Measurements from ENCODE around the gene MEX3A. TPM values are rescaled to one million over a fixed set of nuclear protein-coding genes. Genes with fewer than 3 reads are reported as not detected.
A peak's percentile ranks its signal among the peaks of the same experiment; 100 is the strongest.

Gene MEX3A
- total and polyA plus RNA-seq, 10 of the 15 experiments (the other 5 are each of a cell fraction or from before 2014, with no cell fraction given): 0.11 to 5.1 (median 1.7) TPM

GRCh38 chr1:156054500-156055280 is 27.6 kb downstream of the MEX3A start, which contains the start of gene LAMTOR2:
Gene LAMTOR2, plus strand, starts transcription at chr1:156054782. Its CDS starts 108 bp downstream, at chr1:156054890.
- TSS peak; percentile 84 for BruUV-seq (replicated peaks)
- Histone ChIP-seq H3K4me1 (ENCODE audit: control insufficient read depth, insufficient read depth, low read length) (no peaks in the 10 kb centered on the region; the same call in 1 of the 2 replicates), H3K27me3 (replicated peaks in 1 of 2; ENCODE audit: control insufficient read depth in 2 of 2, insufficient read depth in 2 of 2, low read length in 1 of 2) (no peaks in the 10 kb centered on the region), H4K20me1 (ENCODE audit: control insufficient read depth, insufficient read depth) (no peaks in the 10 kb centered on the region), H3K9me3 (replicated peaks; ENCODE audit: control insufficient read depth, insufficient read depth, low read length) (no peaks in the 10 kb centered on the region), H2AFZ (ENCODE audit: control insufficient read depth, low read depth, low read length) (peak within 1 kb of the TSS; percentile 98), H3K27ac (ENCODE audit: control insufficient read depth, insufficient read depth) (peak within 1 kb of the TSS; percentile 95), H3K4me2 (ENCODE audit: control insufficient read depth, insufficient read depth) (peak within 1 kb of the TSS; percentile 99), H3K4me3 (peak within 1 kb of the TSS; percentile 93), H3K36me3 (ENCODE audit: control insufficient read depth in 2 of 2, insufficient read depth in 2 of 2, low read length in 1 of 2) (no peaks in the 10 kb centered on the region; a peak in 2 of 4 replicates), H3K9ac (ENCODE audit: control insufficient read depth, insufficient read depth, low read length) (peak within 1 kb of the TSS; percentile 96), H3K79me2 (ENCODE audit: control insufficient read depth, insufficient read depth, low read length) (peaks cover 19% of the 10 kb centered on the region)
- DNase-seq (ENCODE audit: low read depth, low spot score) (peak; percentile 83), ATAC-seq (peak; percentile 84), FAIRE-seq (peak; percentile 72)
- intact Hi-C loops (cut with micrococcal nuclease; ENCODE audit: unreplicated experiment) (loop anchor here (2.0 to 10.0 kb wide), 4 partner anchors 34 to 200 kb away; partner anchors contain the start of genes ARHGEF2, GON4L, SSR2 and SYT11), in situ Hi-C loops (cut with MboI) (no loop called here)
- POLR2A ChIA-PET: interaction anchor here (0.7 to 1.3 kb wide), 2 partner anchors 28 to 34 kb away, joined by 3 to 5 read pairs; partner anchors contain the start of gene SSR2
- RAD21 ChIA-PET (ENCODE audit: unreplicated experiment): interaction anchor here (3.3 kb wide), 1 partner anchor 116 kb away, joined by 11 read pairs; no protein-coding TSS in a partner anchor
- CTCF ChIA-PET: interaction anchor here (0.9 to 3.1 kb wide), 4 partner anchors 11 to 65 kb away, joined by 3 to 28 read pairs (median 5); no protein-coding TSS in a partner anchor
- WGBS (ENCODE audit: insufficient coverage, insufficient replicate concordance, low lambda C conversion rate, missing lambda C conversion rate): under 1% methylated on average over 42 of the region's 53 CpGs
- SMC1A ChIA-PET (ENCODE audit: uncharacterized antibody, unreplicated experiment): interaction anchor here (1.0 kb wide), 1 partner anchor 11 kb away, joined by 4 read pairs; no protein-coding TSS in a partner anchor
- TF ChIP-seq TARDBP (IDR thresholded peaks at IDR 0.05; ENCODE audit: borderline replicate concordance) (peak; percentile 96), RUNX3 (IDR thresholded peaks at IDR 0.05; ENCODE audit: low read length) (peak; percentile 94), MYC (IDR thresholded peaks at IDR 0.05; ENCODE audit: insufficient read depth, insufficient read length, insufficient replicate concordance, low read length, severe bottlenecking) (peak; percentile 89), CREB1 (IDR thresholded peaks at IDR 0.05; ENCODE audit: low read depth) (peak; percentile 83), HDAC2 (IDR thresholded peaks at IDR 0.05) (0 out of 2 replicates have a peak, but pooled peaks have one; percentile 33), ZNF207 (IDR thresholded peaks at IDR 0.05; ENCODE audit: borderline replicate concordance) (peak; percentile 93; the same call in 1 of the 2 replicates), RCOR1 (conservative IDR thresholded peaks at IDR 0.05; ENCODE audit: low read depth, low read length) (0 out of 2 replicates have a peak, but pooled peaks have one; percentile 18), NR2C1 (IDR thresholded peaks at IDR 0.05) (peak; percentile 81), SPI1 (IDR thresholded peaks at IDR 0.05; ENCODE audit: borderline replicate concordance, insufficient read depth, low read depth, low read length) (no peak)
- TF ChIP-seq, protein P1, sequence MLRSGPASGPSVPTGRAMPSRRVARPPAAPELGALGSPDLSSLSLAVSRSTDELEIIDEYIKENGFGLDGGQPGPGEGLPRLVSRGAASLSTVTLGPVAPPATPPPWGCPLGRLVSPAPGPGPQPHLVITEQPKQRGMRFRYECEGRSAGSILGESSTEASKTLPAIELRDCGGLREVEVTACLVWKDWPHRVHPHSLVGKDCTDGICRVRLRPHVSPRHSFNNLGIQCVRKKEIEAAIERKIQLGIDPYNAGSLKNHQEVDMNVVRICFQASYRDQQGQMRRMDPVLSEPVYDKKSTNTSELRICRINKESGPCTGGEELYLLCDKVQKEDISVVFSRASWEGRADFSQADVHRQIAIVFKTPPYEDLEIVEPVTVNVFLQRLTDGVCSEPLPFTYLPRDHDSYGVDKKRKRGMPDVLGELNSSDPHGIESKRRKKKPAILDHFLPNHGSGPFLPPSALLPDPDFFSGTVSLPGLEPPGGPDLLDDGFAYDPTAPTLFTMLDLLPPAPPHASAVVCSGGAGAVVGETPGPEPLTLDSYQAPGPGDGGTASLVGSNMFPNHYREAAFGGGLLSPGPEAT (IDR thresholded peaks at IDR 0.05; ENCODE audit: low read depth): peak; percentile 43
- TF ChIP-seq, protein P2, sequence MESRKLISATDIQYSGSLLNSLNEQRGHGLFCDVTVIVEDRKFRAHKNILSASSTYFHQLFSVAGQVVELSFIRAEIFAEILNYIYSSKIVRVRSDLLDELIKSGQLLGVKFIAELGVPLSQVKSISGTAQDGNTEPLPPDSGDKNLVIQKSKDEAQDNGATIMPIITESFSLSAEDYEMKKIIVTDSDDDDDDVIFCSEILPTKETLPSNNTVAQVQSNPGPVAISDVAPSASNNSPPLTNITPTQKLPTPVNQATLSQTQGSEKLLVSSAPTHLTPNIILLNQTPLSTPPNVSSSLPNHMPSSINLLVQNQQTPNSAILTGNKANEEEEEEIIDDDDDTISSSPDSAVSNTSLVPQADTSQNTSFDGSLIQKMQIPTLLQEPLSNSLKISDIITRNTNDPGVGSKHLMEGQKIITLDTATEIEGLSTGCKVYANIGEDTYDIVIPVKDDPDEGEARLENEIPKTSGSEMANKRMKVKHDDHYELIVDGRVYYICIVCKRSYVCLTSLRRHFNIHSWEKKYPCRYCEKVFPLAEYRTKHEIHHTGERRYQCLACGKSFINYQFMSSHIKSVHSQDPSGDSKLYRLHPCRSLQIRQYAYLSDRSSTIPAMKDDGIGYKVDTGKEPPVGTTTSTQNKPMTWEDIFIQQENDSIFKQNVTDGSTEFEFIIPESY (IDR thresholded peaks at IDR 0.05): no peak
- TF ChIP-seq, protein P3, sequence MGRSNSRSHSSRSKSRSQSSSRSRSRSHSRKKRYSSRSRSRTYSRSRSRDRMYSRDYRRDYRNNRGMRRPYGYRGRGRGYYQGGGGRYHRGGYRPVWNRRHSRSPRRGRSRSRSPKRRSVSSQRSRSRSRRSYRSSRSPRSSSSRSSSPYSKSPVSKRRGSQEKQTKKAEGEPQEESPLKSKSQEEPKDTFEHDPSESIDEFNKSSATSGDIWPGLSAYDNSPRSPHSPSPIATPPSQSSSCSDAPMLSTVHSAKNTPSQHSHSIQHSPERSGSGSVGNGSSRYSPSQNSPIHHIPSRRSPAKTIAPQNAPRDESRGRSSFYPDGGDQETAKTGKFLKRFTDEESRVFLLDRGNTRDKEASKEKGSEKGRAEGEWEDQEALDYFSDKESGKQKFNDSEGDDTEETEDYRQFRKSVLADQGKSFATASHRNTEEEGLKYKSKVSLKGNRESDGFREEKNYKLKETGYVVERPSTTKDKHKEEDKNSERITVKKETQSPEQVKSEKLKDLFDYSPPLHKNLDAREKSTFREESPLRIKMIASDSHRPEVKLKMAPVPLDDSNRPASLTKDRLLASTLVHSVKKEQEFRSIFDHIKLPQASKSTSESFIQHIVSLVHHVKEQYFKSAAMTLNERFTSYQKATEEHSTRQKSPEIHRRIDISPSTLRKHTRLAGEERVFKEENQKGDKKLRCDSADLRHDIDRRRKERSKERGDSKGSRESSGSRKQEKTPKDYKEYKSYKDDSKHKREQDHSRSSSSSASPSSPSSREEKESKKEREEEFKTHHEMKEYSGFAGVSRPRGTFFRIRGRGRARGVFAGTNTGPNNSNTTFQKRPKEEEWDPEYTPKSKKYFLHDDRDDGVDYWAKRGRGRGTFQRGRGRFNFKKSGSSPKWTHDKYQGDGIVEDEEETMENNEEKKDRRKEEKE (IDR thresholded peaks at IDR 0.05): no peak
- TF ChIP-seq, protein P4, sequence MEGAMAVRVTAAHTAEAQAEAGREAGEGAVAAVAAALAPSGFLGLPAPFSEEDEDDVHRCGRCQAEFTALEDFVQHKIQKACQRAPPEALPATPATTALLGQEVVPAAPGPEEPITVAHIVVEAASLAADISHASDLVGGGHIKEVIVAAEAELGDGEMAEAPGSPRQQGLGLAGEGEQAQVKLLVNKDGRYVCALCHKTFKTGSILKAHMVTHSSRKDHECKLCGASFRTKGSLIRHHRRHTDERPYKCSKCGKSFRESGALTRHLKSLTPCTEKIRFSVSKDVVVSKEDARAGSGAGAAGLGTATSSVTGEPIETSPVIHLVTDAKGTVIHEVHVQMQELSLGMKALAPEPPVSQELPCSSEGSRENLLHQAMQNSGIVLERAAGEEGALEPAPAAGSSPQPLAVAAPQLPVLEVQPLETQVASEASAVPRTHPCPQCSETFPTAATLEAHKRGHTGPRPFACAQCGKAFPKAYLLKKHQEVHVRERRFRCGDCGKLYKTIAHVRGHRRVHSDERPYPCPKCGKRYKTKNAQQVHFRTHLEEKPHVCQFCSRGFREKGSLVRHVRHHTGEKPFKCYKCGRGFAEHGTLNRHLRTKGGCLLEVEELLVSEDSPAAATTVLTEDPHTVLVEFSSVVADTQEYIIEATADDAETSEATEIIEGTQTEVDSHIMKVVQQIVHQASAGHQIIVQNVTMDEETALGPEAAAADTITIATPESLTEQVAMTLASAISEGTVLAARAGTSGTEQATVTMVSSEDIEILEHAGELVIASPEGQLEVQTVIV (IDR thresholded peaks at IDR 0.05; ENCODE audit: borderline replicate concordance, partially characterized antibody): peak; percentile 44

Data from GM12878 (cell line).